Right ventricle myocardium inferior (tissue), 1 donor: ENCODE measurements around the gene GSDME. TPM values are rescaled to one million over a fixed set of nuclear protein-coding genes. Genes with fewer than 3 reads are reported as not detected.
"Not testable (repeated sequence)": the region's sequence is repeated elsewhere in the genome, so short reads cannot be mapped to it uniquely, and the experiment has no call there.

Source experiments
- ATAC-seq: fragments of 200-7000 bp; cut with Tn5 transposase; one replicate; pipeline ENCODE4 v1.9.1; 2020; ENCODE audit warnings: mild to moderate bottlenecking, moderate library complexity
- DNase-seq: peaks from one replicate; pipeline ENCODE4 v3.0.0; 2021; ENCODE audit errors: missing footprints
- intact Hi-C: fragments of 100-400 bp; cut with DNase I; formaldehyde crosslinking; loops from one replicate; pipeline ENCODE4 v1.11.0; 2022
- long read RNA-seq: library from polyadenylated mRNA; unstranded; transcript quantifications from one replicate; pipeline ENCODE4 v2.0.0, GENCODE V29; 2021
- total RNA-seq: library from RNA; stranded (reverse); fragmentation: NEBNext Ultra II Directional; extraction: Animal tissue kit (Norgen Biotek cat#: 25700); gene quantifications from one replicate; pipeline ENCODE4 v1.2.1, GENCODE V29; 2021
- donor health status: DM: no; HTN: yes; CAD: no; lungs with severe emphysema.

The GSDME gene
- 4.1 TPM for total RNA-seq
- long read RNA-seq, result 0 reads

DNA sequence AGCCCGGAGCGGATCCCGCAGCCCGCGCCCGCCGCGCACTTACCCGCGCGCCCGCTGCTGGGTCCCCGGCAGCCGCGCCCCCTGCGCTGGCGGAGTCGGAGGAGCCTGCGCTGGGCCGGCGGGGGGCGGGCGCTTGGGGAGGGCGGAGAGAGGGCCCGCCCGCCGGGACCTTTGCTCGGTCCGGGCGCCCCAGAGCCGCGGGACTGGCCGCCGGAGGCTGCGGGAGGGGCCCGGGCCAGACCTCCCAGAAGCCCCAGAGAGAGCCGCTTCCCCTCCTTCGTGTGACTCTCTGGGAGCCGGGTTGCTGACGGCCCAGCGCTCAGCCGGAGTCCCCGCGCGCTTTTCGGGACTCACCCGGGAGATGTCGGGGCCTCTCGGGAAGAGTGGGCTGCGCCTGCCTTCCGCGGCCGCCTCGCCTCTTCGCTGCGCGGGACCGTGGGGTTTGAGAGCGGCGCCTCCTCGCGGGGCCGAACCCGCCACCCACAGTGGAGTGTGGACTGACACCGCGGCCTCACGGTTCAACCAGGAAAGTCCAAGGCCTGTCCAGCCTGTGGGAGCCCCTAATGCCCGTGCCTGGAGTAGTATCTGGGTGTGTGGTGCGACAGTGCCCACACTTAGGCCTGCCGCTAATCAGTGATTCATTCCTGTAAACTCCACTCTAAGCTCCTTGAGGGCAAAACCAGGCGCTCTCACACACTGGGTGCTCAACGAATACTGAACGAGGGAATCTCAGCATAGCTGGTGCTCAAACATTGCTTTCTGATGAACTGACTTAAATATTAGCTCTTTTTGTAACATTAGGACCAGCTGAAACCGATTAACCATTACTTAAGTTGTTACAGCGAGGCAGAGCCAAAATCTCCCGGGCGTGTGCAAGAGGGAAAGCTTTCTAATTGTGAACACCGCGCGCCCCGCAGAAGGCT, at the start of gene GSDME:
TSS of gene GSDME (minus strand) at position 112 of the 923 bp plus-strand sequence. CDS start 7,690 bp downstream, outside the sequence.
- peak; percentile 76 for DNase-seq
- ATAC-seq, result peak; percentile 95
- intact Hi-C loops, result no loop called here

DNA sequence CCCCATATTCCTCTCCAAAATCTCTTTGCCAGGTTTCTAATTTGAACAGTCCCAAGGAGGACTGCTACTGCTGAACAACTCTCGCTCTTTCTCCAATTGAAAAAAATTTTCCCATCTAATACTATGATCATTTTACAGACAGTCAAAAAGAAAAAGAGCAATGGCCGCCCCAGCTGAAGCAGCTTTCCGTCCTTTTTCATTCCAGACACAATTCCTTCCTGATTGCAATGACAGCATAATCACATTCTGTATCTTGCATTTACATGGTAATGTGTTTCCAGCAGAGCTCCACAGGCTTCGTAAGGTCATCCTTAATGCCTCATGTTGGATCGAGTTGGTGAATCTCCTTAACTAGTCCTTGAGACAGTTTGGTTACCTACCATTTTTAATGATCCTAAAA, 45.0 kb upstream of the GSDME start:
- ATAC-seq (no peak), DNase-seq (no peak)
- intact Hi-C loops, result no loop called here

DNA sequence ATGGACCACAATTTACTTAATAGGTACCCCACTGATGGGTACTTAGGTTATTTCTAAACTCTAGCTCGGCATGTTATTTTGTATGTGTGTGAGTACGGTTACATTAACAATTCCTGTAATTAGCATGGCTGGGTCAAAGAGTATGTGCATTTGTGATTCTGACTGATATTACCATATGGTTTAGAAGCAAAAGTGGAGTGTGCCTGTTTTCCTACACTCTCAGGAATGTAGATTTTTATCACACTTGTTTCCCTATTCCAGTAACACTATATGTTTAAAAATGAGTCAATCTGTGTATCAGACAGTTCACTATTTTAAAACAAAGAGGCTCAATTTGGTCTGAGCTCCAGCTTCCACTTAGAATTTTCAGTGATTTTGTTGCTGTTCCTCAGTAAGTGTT, 44.6 kb upstream of the GSDME start:
- DNase-seq (no peak), ATAC-seq (no peak)
- intact Hi-C loops, result no loop called here

DNA sequence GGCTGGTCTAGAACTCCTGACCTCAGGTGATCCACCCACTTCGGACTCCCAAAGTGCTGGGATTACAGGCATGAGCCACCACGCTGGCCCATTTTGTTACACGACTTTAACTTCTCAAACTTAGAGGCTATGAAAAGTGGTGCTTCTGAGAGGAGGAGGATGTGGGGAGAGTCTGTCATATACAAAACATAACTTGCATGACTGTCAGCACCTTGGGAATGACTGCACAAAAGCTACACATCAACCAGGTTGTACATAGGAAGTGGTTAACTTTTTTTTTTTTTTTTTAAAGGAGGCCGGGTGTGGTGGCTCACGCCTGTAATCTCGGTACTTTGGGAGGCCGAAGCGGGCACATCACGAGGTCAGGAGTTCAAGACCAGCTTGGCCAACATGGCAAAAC, 43.4 kb upstream of the GSDME start:
- ATAC-seq (no peak), DNase-seq (no peak)
- intact Hi-C loops, result no loop called here

DNA sequence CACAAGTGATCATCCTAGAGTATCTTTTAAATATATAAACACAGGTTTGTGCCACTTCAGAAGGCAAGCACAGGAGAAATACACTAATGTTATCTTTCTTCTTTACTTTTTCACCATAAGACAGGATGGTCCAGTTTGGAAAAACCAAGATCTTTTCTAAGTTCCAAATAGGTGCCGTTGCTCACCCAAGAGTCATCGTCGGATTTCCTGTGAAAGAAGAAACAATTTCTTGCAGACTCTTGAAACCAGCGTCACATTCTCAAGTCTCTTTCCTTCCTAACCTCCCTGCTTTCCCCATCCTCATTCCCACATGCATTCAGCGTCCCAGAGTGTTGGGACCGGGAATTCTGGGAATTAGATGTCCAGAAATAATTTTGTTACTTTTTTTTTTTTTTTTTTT, 42.8 kb upstream of the GSDME start:
- ATAC-seq (no peak), DNase-seq (no peak)
- intact Hi-C loops, result no loop called here

DNA sequence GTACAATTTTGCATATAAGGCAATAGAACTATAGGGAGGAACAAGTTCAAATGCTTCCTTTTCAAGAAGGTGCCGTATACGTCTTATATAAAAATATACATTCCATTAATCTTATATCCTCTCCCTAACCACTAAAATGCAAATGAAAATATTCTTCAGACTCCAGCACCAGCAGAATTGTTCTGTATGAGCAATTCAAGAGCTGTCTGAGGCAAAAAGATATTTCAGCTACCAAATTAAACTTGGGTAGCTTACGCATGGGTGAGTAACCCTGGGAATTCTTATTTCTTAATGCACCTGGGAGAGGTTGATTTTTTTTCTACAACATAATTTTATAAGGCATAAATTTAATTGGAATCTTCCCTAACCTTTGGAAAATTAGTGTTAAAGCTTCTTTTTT, 42.2 kb upstream of the GSDME start:
- DNase-seq (no peak), ATAC-seq (no peak)
- intact Hi-C loops, result no loop called here

DNA sequence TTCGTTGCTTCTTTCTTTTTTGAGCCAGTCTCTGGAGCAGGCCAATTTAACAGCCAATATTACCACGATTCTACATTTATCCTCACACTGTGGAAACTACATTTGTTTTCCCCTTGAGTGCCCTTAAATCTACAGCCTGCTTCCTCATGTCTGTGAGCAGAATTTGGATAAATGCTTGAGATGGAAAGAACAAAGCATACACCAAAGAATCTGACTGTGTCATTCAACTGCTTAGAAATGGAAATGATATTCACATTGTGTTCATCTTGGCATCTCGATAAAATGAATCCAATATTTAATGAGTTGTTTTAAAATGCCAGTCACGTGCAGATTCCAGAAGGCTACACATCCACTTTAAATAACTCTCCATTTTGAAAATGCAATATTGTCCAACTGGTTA, 41.0 kb upstream of the GSDME start:
- intact Hi-C loops, result no loop called here
- DNase-seq, result no peak
- ATAC-seq, result no peak

DNA sequence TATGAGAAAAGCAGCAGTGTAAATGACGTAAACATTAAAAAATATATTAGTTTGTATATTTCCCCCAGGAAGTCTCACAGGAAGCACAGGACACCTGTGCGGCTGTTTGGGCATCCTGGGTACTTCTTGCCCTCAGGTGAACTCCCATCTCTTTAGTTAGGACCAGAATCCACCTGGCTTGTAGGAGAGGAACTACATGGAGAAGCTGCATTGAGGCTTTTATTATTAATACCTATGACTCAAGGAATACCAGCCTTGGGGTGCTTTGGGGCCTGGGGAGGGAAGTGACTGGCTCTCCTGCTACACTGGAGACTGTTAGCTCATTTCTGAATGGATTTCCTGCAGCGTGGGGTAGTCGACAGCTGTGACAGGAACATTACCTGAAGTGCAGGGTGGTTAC, 40.0 kb upstream of the GSDME start:
- ATAC-seq, result no peak
- DNase-seq, result no peak
- intact Hi-C loops, result no loop called here

DNA sequence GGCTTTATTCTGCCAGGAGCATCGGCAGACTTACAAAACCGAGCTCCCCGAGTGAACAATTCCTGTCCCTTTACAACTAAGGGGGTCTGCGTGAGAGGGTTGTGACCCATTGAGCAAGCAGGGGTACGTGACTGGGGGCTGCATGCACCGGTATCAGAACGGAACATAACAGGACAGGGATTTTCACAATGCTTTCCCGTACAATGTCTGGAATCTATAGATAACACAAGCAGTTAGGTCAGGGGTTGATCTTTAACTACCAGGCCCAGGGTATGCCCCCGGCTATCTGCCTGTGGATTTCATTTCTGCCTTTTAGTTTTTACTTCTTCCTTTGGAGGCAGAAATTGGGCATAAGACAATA, 38.1 kb upstream of the GSDME start:
- intact Hi-C loops, result no loop called here
- DNase-seq, result no peak
- no peak for ATAC-seq

DNA sequence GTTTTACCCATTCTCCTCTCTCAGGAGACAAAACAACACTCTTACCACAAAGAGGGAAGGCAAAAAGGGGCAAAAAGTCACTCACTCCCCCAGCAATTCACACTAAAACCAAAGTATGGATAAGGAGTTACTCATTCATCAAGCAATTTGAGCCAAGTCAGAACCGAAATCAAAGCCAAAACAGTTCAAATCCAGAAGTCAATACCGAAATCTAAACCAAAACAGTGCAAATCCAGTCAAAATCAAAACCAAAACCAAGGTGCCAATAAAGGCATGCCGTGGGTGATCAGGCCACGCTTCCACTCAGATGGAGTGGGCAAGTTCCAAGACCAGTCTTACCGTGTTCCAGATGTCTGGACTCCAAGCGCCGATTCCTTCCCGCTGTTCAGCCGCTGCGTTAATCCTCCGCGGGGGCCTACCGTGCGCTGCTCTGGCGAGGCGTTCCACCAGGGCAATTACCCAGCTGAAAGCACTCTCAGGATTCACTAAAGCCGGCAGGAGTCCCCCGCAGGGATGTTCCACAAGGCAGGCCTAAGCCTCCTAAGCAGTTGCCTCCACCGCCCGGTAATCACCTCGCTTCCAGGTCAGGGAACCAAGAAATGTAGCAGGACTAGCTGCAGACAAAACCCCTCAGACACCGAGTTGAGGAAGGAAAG, 37.6 kb upstream of the GSDME start:
- ATAC-seq, DNase-seq, intact Hi-C loops: not testable (repeated sequence)

DNA sequence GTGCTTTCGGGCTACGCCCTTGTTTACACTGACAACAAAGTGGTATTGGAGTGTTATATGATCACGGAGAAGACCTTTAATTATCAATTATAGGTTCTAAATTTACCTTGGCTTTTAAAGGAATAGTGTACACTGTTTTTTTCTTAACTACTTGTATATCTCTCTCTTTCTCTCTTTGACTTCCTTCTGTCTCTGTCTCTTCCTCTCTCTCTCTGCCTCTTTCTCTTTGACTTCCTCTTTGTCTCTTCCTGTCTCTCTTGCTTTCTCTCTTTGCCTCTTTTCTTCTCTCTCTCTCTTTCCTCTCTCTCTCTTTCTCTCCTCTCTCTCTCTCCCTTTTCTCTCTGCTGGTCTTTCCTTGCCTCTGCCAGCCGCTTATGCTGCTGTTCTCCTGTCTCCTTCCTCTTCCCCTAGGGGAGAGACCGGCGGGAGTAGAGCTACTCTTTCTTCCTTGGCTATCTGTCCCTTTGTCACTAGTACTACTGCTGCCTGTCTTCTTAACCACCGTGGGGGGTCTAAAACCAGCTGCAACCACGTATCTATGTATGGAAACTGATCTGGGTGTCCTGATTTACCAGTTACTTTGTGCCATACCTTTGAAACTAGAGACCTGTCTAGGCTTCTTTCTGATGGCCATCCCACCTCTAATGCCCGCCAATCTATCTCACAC, 36.9 kb upstream of the GSDME start:
- ATAC-seq (no peak), DNase-seq (no peak)
- intact Hi-C loops, result no loop called here

DNA sequence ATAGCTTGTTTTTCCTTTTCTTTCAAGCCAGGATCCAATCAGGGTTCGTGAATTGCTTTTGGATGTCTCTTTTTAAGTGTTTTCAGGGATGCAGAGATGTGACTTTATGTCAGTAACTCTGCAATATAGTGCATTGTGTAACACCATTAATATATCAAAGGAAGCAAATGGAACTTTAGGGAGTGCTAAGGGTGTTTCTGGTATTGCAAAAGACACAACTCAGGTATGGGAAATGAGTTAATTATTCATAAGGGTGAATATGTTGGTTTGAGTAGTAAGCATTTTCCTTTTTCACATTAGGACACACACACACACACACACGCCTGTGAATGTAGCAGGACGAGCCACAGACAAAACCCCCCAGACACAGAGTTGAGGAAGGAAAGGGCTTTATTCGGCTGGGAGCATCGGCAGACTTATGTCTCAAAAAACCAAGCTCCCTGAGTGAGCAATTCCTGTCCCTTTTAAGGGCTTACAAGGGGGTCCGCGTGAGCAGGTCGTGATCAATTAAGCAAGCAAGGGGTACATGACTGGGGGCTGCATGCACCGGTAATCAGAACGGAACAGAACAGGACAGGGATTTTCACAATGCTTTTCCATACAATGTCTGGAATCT, 31.8 kb upstream of the GSDME start:
- intact Hi-C loops, result no loop called here
- no peak for DNase-seq
- no peak for ATAC-seq

DNA sequence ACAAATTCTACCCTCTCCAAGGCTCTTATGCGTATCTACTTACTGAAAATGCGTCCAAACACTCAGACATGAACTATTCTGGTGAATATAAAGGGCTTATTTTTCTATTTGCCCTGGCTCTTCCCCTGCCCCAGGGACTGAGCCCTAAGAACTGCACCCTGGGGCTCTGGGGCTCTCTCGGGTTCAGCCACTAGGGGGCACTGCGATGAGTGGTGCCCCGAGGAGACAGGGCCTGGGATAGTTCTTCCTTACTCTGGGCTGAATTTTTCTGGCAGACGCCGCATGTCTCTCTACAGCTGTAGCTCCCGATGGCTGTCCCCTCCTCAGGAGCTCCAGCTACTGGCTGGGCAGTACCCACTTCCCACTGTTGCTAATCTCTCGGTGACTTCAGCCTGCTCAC, 30.8 kb upstream of the GSDME start:
- intact Hi-C loops, result no loop called here
- ATAC-seq (no peak), DNase-seq (no peak)

DNA sequence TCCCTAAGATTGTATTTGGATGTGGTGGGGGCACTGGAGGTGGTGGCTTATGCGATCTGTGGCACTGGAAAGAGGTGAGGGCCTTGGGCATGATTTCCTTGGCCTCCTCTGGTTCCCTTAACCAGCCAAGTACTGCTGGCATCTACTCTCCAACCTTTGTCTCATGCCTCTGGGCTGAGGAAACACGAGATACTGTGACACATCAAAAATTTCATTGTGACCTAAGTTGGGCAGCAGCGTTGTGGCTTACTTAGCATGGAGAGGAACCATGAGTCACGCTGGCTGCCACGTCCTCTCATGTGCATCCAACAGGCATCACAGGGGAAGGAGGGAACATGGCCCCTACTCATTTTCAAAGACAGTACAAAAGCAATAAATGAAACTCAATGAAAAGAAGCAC, 29.7 kb upstream of the GSDME start:
- intact Hi-C loops, result no loop called here
- no peak for DNase-seq
- ATAC-seq, result no peak

DNA sequence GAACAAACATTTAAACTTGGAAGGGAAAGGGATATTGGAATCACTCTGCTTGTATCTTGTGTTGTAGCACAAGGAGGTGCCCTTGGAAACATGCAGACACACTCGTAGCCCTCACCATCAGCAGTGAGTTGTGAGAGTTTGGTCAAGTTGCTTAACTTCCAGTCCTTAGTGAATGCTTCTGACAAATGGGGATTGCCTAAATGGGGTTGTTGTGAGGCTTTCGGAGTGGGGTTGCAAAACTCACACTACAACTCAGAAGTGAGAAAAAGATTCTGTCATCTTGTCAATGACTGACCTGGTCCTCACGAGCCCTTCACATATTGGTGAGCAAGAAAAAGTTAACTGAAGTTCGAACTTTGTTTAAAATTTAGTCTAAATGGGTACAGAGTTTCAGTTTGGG, 29.0 kb upstream of the GSDME start:
- DNase-seq, result no peak
- intact Hi-C loops, result no loop called here
- no peak for ATAC-seq

DNA sequence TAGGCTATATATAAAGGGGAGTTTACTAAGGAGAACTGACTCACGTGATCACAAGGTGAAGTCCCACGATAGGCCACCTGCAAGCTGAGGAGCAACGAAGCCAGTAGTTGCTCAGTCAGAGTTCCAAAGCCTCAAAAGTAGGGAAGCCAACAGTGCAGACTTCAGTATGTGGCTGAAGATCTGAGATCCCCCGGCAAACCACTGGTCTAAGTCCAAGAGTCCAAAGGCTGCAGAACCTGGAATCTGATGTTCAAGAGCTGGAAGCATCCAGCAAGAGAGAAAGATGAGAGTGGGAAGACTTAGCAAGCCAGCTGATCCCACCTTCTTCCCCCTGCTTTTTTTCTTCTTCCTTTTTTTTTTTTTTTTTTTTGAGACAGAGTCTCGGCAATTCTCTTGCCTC, 27.0 kb upstream of the GSDME start:
- intact Hi-C loops, result no loop called here
- DNase-seq, result no peak
- ATAC-seq, result no peak

DNA sequence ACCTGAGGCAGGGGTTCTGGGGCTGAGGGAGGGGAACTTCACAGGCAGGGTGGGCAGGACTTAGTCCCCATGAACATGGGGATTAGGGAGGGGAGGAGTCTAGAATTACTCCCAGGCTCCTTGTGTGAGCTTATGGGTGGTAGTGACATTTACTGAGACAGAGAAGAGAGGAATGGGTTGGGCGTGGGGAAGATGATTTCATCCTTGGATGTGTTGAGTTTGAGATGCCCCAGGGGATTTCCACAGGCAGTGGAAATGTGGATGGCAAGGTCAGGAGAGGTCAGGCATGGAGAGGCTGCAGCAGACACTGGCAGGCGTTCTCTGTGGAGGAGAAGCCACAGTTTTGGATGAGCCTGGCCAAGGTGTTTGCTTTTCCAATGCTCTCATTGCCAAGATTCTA, 26.4 kb upstream of the GSDME start:
- intact Hi-C loops, result no loop called here
- ATAC-seq (no peak), DNase-seq (no peak)

DNA sequence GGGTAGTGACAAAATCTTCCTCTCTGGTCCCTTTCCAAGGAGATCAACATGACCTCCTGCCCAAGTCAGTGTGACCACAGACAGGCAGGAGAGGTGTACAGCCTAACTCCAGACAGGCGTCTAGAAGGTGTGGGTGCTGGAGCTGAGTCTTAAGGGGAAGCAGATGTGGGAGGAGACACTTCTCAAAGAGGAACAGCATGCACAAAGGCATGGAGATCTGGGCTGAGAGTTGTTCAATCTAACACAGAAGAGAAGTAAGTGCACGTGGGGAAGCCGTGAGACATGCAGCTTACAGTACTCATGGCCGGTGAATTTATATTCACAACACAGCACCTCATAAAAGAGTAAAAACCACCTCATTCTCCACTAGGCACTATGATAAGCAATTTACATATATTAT, 23.8 kb upstream of the GSDME start:
- DNase-seq (no peak), ATAC-seq (no peak)
- intact Hi-C loops, result no loop called here

DNA sequence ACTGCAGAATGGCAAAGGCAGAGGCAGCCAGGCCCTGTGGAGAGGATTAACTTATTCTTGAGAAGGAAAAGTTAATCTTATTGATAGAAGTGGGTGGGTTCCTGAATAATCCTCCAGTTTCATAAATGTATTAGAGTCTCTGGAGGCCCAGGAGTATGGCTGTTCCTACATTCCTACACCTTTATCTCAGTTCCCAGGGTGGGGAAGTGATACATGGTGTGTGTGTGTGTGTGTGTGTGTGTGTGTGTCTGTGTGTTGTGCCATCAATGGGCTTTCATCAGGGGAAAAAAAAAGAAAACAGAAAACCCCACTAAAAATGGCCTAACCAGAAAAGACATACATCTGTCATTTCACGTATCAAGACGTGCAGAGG, 22.0 kb upstream of the GSDME start:
- intact Hi-C loops, result no loop called here
- DNase-seq (no peak), ATAC-seq (no peak)
